Amniotic stem cell (primary cell): Measurements from ENCODE around the gene BRMS1.
"Not testable (repeated sequence)": the region's sequence is repeated elsewhere in the genome, so short reads cannot be mapped to it uniquely, and the experiment has no call there.

Experiments used
- DNase-seq: peaks from one replicate; lab custom pipeline; 2025; lab: John Stamatoyannopoulos, UW

BRMS1 gene

GRCh38 chr11:66344550-66345315, at the start of gene BRMS1:
BRMS1 (minus strand) TSS chr11:66345104; CDS start chr11:66342234, 2,870 bp downstream.
- peak; percentile 97 for DNase-seq

GRCh38 chr11:66393954-66394353, 49.0 kb upstream of the BRMS1 start:
- DNase-seq = no peak

DNA sequence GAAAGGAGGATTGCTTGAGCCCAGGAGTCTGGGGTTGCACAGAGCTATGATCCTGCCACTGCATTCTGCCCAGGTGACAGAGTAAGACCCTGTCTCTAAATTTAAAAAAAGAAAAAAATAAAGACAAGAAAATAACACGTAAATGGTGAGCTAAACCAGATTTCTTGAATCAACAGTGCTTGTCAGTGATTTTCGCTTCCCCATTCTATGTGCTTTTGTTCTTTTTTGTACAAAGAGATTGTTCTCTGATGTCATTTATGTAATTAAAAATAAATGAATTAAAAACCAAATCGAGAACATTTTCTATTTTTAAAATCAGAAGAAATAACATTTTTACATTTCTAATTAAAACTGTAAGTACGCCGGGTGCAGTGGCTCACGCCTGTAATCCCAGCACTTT, 46.4 kb upstream of the BRMS1 start:
- DNase-seq = no peak

GRCh38 chr11:66388780-66389386, 44.0 kb upstream of the BRMS1 start:
- DNase-seq = no peak

- DNase-seq = peak; percentile 54
Measured at GRCh38 chr11:66386171-66387069, 41.5 kb upstream of the BRMS1 start.

- DNase-seq = not testable (repeated sequence)
Measured at GRCh38 chr11:66384316-66384715, 39.4 kb upstream of the BRMS1 start.

GRCh38 chr11:66380264-66380663, 35.4 kb upstream of the BRMS1 start:
- DNase-seq = not testable (repeated sequence)

- not testable (repeated sequence) for DNase-seq
Measured at GRCh38 chr11:66373690-66374287, 28.9 kb upstream of the BRMS1 start.

DNA sequence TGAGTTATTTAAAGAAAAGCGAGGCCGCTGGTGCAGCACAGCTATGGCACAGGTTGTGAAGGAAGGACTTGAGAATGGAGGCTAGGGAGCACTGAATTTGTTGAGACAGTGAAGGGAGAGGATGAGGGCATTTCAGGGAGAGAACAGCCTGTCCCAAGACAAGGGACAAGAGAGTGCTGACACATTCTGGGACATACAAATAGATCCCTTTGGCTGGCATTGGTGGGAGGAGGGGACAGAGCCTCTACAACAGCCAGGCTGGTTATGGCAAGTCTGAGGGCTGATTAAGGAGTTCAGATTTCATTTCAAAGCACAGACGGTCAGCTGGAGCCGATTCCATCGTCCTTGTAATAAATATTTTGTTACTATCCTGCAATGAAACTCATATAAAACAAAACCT, 28.4 kb upstream of the BRMS1 start:
- no peak for DNase-seq

- DNase-seq = no peak
Measured at GRCh38 chr11:66371627-66372415, 26.9 kb upstream of the BRMS1 start, which contains the start of gene SLC29A2. SLC29A2 (minus strand) TSS chr11:66371760; CDS start chr11:66371591, 169 bp downstream.

DNA sequence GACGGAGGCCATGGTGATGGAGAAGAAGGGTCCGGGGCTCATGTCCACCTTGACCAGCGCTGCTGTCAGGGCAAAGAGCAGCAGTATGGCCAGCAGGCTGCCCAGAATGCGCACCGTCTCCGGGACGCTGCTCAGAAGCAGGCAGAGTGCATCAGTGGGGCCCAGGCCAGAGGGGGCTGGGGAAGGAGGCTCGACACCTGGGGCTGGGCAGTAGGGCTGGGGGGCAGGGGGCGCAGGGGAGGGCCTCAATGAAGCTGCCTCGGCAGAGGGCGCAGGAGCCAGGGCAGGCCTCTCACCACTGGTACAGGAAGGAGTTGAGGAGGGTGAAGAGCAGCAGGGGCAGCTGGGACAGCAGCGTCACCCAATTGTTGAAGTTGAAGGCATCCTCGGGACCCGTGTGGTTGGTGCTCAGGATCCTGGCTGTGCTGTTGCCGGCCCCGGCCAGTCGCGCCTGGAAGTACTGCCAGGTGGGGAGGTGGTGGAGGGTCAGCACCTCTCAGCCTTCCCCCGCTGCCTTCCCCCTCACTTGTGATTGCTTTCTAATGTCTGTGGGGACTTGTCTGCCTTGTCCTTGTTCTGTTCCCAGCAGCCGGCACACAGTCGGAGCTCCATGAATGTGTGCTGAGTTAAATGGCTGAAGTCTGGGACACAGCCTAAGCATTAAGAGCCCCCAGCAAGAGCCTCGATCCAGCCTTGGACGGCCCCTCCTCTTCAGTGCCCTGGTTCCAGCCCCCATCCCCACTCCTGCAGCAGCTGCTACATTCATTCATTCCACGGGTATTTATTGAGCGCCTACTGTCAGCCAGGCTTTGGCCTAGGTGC, 24.4 kb upstream of the BRMS1 start:
- DNase-seq = no peak

GRCh38 chr11:66368484-66368883, 23.6 kb upstream of the BRMS1 start:
- no peak for DNase-seq

- no peak for DNase-seq
Measured at GRCh38 chr11:66367561-66368312, 22.8 kb upstream of the BRMS1 start.

- no peak for DNase-seq
Measured at GRCh38 chr11:66366844-66367477, 22.1 kb upstream of the BRMS1 start.

GRCh38 chr11:66365711-66366619, 21.1 kb upstream of the BRMS1 start:
- no peak for DNase-seq

- no peak for DNase-seq
Measured at GRCh38 chr11:66365166-66365565, 20.3 kb upstream of the BRMS1 start.

GRCh38 chr11:66363805-66364535, 19.1 kb upstream of the BRMS1 start:
- no peak for DNase-seq
